ENCODE data around the gene C11orf52. TPM values are rescaled to one million over a fixed set of nuclear protein-coding genes. Genes with fewer than 3 reads are reported as not detected.
"Not testable (repeated sequence)": the region's sequence is repeated elsewhere in the genome, so short reads cannot be mapped to it uniquely, and the experiment has no call there.

C11orf52 gene
- total RNA-seq, 2 donors from 2014 or later: 0.99 to 4.7 TPM

DNA sequence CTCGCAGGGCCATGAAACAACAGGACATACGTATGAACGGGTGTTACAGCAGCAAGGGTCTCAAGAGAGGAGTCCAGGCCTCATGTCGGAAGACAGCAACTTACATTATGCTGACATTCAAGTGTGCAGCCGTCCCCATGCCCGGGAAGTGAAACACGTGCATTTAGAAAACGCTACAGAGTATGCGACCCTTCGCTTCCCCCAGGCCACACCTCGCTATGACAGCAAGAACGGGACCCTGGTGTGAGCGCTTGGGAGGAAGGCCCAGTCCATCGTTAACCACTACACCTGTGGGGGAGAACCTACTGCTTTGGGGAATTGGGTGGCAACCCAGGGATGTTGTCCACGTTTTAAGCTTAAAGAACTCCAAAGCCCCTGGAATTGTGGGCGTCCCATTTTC lies 7.2 kb downstream of the C11orf52 start:
- H3K9me3 ChIP-seq: no peaks in the 10 kb centered on the region
- peak overlapping the region; percentile 97 for H3K27ac ChIP-seq
- peak overlapping the region; percentile 68 for H3K4me3 ChIP-seq
- DNase-seq (ENCODE audit: low spot score) (no peak), ATAC-seq (ENCODE audit: insufficient number of reproducible peaks, low FRiP score, low read depth) (no peak)
- no peaks in the 10 kb centered on the region for H3K27me3 ChIP-seq (replicated peaks; ENCODE audit: insufficient read depth)
- H3K36me3 ChIP-seq: no peaks in the 10 kb centered on the region
- TF ChIP-seq, protein P1, sequence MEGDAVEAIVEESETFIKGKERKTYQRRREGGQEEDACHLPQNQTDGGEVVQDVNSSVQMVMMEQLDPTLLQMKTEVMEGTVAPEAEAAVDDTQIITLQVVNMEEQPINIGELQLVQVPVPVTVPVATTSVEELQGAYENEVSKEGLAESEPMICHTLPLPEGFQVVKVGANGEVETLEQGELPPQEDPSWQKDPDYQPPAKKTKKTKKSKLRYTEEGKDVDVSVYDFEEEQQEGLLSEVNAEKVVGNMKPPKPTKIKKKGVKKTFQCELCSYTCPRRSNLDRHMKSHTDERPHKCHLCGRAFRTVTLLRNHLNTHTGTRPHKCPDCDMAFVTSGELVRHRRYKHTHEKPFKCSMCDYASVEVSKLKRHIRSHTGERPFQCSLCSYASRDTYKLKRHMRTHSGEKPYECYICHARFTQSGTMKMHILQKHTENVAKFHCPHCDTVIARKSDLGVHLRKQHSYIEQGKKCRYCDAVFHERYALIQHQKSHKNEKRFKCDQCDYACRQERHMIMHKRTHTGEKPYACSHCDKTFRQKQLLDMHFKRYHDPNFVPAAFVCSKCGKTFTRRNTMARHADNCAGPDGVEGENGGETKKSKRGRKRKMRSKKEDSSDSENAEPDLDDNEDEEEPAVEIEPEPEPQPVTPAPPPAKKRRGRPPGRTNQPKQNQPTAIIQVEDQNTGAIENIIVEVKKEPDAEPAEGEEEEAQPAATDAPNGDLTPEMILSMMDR (IDR thresholded peaks at IDR 0.05): no peak
- peaks cover 29 to 45% of the 10 kb centered on the region in 2 donors for H3K4me1 ChIP-seq (ENCODE audit: control insufficient read depth in 1 of 2, low read depth in 2 of 2)

DNA sequence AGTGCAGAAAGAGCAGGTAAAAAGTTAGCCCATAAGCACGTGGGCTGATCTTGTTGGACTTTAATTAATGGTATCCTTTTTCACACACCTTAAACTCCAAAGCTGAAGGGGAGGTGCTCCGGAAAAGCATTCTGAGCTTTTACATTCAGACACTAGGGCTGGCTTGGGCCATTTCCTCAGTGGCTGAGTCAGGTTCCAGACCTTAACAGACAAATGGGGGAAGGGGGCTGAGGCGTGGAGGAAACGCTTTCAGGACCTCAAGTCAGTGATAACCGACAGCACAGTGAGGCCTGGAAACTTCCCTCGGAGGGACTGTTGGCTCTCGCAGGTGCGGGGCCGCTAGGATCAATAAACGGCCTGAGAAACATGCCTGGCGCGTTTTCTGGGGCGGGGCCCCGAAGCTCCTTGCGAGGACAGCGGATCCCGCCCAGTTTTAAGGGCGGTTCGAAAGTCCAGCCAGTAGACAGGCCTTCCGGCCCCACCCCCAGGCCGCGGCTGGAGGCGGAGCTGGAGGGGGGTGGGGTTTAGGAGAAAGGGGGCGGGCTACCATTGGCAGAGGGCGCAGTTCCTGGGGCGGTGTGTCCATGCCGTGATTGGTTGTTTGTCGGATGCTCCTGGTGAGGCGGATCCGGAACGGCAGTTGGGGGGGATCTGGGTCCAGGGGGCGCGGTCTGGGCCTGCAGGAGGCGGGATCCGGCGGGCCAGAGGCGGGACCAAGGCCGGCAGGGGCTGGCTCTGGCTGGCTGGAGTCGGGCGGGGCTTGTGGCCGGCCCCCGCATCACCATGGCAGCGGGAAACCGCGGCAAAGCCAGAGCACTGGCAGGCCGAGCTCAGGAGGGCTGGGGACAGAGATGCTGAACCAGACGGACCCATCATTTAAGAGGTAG lies 8.0 kb downstream of the C11orf52 start:
- Histone ChIP-seq H3K27me3 (replicated peaks; ENCODE audit: insufficient read depth) (no peaks in the 10 kb centered on the region), H3K4me3 (peak overlapping the region; percentile 68), H3K9me3 (no peaks in the 10 kb centered on the region), H3K27ac (peak overlapping the region; percentile 97), H3K36me3 (no peaks in the 10 kb centered on the region), H3K4me1 (ENCODE audit: control insufficient read depth in 1 of 2, low read depth in 2 of 2) (peaks cover 29 to 44% of the 10 kb centered on the region in 2 donors)
- DNase-seq (ENCODE audit: low spot score) (peak; percentile 91), ATAC-seq (ENCODE audit: insufficient number of reproducible peaks, low FRiP score, low read depth) (peak; percentile 87)
- TF ChIP-seq, protein P1 (IDR thresholded peaks at IDR 0.05): peak; percentile 24

DNA sequence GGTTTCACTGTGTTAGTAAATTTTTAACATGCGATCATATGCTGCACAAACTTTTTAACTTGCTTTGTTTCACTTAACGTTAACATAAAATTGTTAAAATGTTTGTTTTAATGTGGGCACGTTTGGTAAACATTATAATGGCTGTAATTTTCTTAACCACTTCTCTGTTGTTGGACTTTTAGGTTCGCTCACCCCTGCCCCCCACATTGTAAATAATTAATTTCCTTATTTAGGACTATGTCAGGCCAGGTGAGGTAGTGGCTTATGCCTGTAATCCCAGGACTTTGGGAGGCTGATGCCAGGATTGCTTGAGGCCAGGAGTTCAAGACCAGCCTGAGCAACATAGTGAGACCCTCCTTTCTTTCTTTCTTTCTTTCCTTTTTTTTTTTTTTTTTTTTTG lies 11.8 kb downstream of the C11orf52 start:
- H3K36me3 ChIP-seq: no peaks in the 10 kb centered on the region
- no peak overlapping the region for H3K27ac ChIP-seq
- no peak for DNase-seq (ENCODE audit: low spot score)
- H3K4me3 ChIP-seq: no peak overlapping the region
- H3K4me1 ChIP-seq (ENCODE audit: control insufficient read depth in 1 of 2, low read depth in 2 of 2): peaks cover 6 to 32% of the 10 kb centered on the region in 2 donors
- no peaks in the 10 kb centered on the region for H3K9me3 ChIP-seq
- ATAC-seq (ENCODE audit: insufficient number of reproducible peaks, low FRiP score, low read depth): no peak
- TF ChIP-seq, protein P1 (IDR thresholded peaks at IDR 0.05): no peak
- H3K27me3 ChIP-seq (replicated peaks; ENCODE audit: insufficient read depth): no peaks in the 10 kb centered on the region

DNA sequence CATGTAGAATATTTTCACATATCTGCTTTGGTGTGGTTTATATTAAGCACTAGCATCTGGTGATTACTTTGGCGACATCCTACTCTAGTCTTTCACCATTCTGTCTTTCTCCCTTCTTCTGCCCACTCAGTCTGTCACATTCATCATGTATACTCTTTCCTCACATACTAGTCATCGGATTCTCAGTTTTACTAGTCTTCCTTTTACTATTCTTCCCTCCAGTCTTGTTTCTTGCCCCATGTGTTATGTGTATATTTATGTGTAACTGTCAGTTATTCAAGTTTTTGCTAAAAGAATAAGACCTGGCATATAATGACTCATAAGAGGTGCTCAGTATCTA lies 13.9 kb downstream of the C11orf52 start:
- ATAC-seq (ENCODE audit: insufficient number of reproducible peaks, low FRiP score, low read depth): no peak

DNA sequence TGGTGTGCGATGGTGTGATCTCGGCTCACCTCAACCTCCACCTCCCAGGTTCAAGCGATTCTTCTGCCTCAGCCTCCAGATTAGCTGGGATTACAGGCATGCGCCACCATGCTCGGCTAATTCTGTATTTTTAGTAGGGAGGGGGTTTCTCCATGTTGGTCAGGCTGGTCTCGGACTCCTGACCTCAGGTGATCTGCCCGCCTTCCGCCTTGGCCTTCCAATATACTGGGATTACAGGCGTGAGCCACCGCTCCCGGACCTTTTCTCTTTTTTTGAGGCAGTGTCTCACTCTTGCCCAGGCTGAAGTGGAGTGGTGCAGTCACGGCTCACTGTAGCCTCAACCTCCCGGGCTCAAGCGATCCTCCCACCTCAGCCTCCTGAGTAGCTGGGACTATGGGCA lies 14.5 kb downstream of the C11orf52 start:
- H3K27ac ChIP-seq; DNase-seq (ENCODE audit: low spot score); H3K36me3 ChIP-seq; H3K27me3 ChIP-seq (replicated peaks; ENCODE audit: insufficient read depth); H3K4me3 ChIP-seq; H3K9me3 ChIP-seq; ATAC-seq (ENCODE audit: insufficient number of reproducible peaks, low FRiP score, low read depth): not testable (repeated sequence)
- peaks cover 15 to 38% of the 10 kb centered on the region in 2 donors for H3K4me1 ChIP-seq (ENCODE audit: control insufficient read depth in 1 of 2, low read depth in 2 of 2)

More for the DNA sequence above, 13.9 kb downstream of the C11orf52 start:
- H3K27me3 ChIP-seq (replicated peaks; ENCODE audit: insufficient read depth): no peaks in the 10 kb centered on the region
- no peak overlapping the region for H3K27ac ChIP-seq
- no peaks in the 10 kb centered on the region for H3K9me3 ChIP-seq
- H3K4me3 ChIP-seq: no peak overlapping the region
- no peaks in the 10 kb centered on the region for H3K36me3 ChIP-seq
- DNase-seq (ENCODE audit: low spot score): no peak
- TF ChIP-seq, protein P1 (IDR thresholded peaks at IDR 0.05): no peak
- peaks cover 9 to 32% of the 10 kb centered on the region in 2 donors for H3K4me1 ChIP-seq (ENCODE audit: control insufficient read depth in 1 of 2, low read depth in 2 of 2)
